ENCODE data around the gene CASQ1.

- TF ChIP-seq ZNF565 (CRISPR knock-in tag; conservative IDR thresholded peaks at IDR 0.05; ENCODE audit: low read depth) = no peak
- TF ChIP-seq PPARA (CRISPR knock-in tag; IDR thresholded peaks at IDR 0.05; ENCODE audit: borderline replicate concordance) = no peak
- TF ChIP-seq BACH2 (CRISPR knock-in tag; IDR thresholded peaks at IDR 0.05; ENCODE audit: borderline replicate concordance) = no peak
- no peak for TF ChIP-seq PATZ1 (CRISPR knock-in tag; IDR thresholded peaks at IDR 0.05; ENCODE audit: borderline replicate concordance)
- no peak for TF ChIP-seq ISL1 (CRISPR knock-in tag; IDR thresholded peaks at IDR 0.05)
- TF ChIP-seq SNAI2 (CRISPR knock-in tag; IDR thresholded peaks at IDR 0.05) = no peak
- no peak for TF ChIP-seq CSDC2 (CRISPR knock-in tag; IDR thresholded peaks at IDR 0.05)
- TF ChIP-seq OSR1 (CRISPR knock-in tag; IDR thresholded peaks at IDR 0.05) = no peak
- TF ChIP-seq RARB (CRISPR knock-in tag; IDR thresholded peaks at IDR 0.05) = no peak
- TF ChIP-seq TCF4 (CRISPR knock-in tag; IDR thresholded peaks at IDR 0.05; ENCODE audit: borderline replicate concordance) = no peak
- TF ChIP-seq CREB5 (CRISPR knock-in tag; IDR thresholded peaks at IDR 0.05; ENCODE audit: low read depth) = no peak
- no peak for TF ChIP-seq ARNTL (CRISPR knock-in tag; IDR thresholded peaks at IDR 0.05; ENCODE audit: borderline replicate concordance, low read depth)
Observed at GRCh38 chr1:160237558-160237957, 47.2 kb downstream of the CASQ1 start.

Data from SK-N-SH treated with all-trans-retinoic acid at 6 μM for 48 hours (cell line).